K562 (cell line): ENCODE measurements around the gene NR1D1. TPM values are rescaled to one million over a fixed set of nuclear protein-coding genes. Genes with fewer than 3 reads are reported as not detected.

Experiments
- ARID1B ChIP-seq: fragments of 450-650 bp; IDR thresholded peaks from 2 replicates; pipeline ENCODE4 v1.6.1; 2016; ENCODE audit warnings: antibody characterized with exemption, mild to moderate bottlenecking, inconsistent platforms
- CREB3 ChIP-seq: fragments of 450-650 bp; conservative IDR thresholded peaks from 2 replicates; pipeline ENCODE4 v1.6.1; 2016; ENCODE audit warnings: missing genetic modification characterization, low read depth, mild to moderate bottlenecking, missing compliant biosample characterization, moderate library complexity
- DACH1 ChIP-seq: fragments of 450-650 bp; IDR thresholded peaks from 2 replicates; pipeline ENCODE4 v1.6.1; 2018; ENCODE audit not compliant: partially characterized antibody
- FOXK1 ChIP-seq: sonication (generic); formaldehyde crosslinking; IDR thresholded peaks from 2 replicates; pipeline ENCODE4 v1.8.0; 2022; ENCODE audit warnings: missing genetic modification reagents, mild to moderate bottlenecking, borderline replicate concordance
- HSF4 ChIP-seq: fragments of 250-450 bp; sonication (Bioruptor Pico); IDR thresholded peaks from 2 replicates; pipeline ENCODE4 v2.1.2; 2022; ENCODE audit warnings: mild to moderate bottlenecking, moderate library complexity, borderline replicate concordance
- KLF10 ChIP-seq: fragments of 250-450 bp; sonication (Bioruptor Pico); IDR thresholded peaks from 2 replicates; pipeline ENCODE4 v1.6.1; 2021; ENCODE audit warnings: matching md5 sums
- KLF6 ChIP-seq: fragments of 250-450 bp; sonication (Bioruptor Pico); IDR thresholded peaks from 2 replicates; pipeline ENCODE4 v1.4.0; 2020; ENCODE audit warnings: mild to moderate bottlenecking, moderate library complexity, borderline replicate concordance
- MBD1 ChIP-seq: fragments of 250-450 bp; sonication (Bioruptor Pico); IDR thresholded peaks from 2 replicates; pipeline ENCODE4 v1.8.0; 2022; ENCODE audit warnings: inconsistent platforms
- MCM3 ChIP-seq: fragments of 450-650 bp; IDR thresholded peaks from 2 replicates; pipeline ENCODE4 v1.6.1; 2016
- MYC ChIP-seq, 2 experiments: fragments of 250-450 bp in 1 of 2; sonication (Bioruptor Pico) in 1 of 2; IDR thresholded peaks; 2 replicates each; pipeline versions ENCODE4 v1.5.1 to v1.6.1; 2012 to 2021; ENCODE audit warnings: low read depth in 2 of 2, borderline replicate concordance in 1 of 2, improper control_type of control experiment in 1 of 2, low read length in 1 of 2, mild to moderate bottlenecking in 1 of 2, moderate library complexity in 1 of 2
- RBM39 ChIP-seq: fragments of 200-400 bp; formaldehyde crosslinking; optimal IDR thresholded peaks from 2 replicates; pipeline ENCODE3; 2018; ENCODE audit warnings: low read depth, low read length
- STAT6 ChIP-seq: sonication (generic); formaldehyde crosslinking; IDR thresholded peaks from 2 replicates; pipeline ENCODE4 v1.8.1; 2023; ENCODE audit warnings: mild to moderate bottlenecking, missing genetic modification reagents
- TCFL5 ChIP-seq: fragments of 250-450 bp; sonication (Bioruptor Pico); conservative IDR thresholded peaks from 2 replicates; pipeline ENCODE4 v1.6.1; 2021; ENCODE audit warnings: mild to moderate bottlenecking, moderate library complexity, matching md5 sums
- THAP12 ChIP-seq: fragments of 250-450 bp; sonication (Bioruptor Pico); IDR thresholded peaks from 2 replicates; pipeline ENCODE4 v1.9.0; 2021; ENCODE audit warnings: mild to moderate bottlenecking, inconsistent platforms
- ZFP36 ChIP-seq: fragments of 150-350 bp; IDR thresholded peaks from 2 replicates; pipeline ENCODE4 v1.6.1; 2018; ENCODE audit warnings: low read length, low read depth; ENCODE audit not compliant: partially characterized antibody
- ZNF12 ChIP-seq: sonication (generic); formaldehyde crosslinking; IDR thresholded peaks from 2 replicates; pipeline ENCODE4 v1.4.0; 2020; ENCODE audit warnings: mild to moderate bottlenecking, missing genetic modification reagents
- ZNF561 ChIP-seq: fragments of 450-650 bp; formaldehyde crosslinking; conservative IDR thresholded peaks from 2 replicates; pipeline ENCODE4 v1.4.0; 2020; ENCODE audit warnings: mild to moderate bottlenecking, moderate library complexity
- ZNF583 ChIP-seq: fragments of 250-450 bp; sonication (Bioruptor Pico); IDR thresholded peaks from 2 replicates; pipeline ENCODE4 v1.4.0; 2020
- polyA plus RNA-seq, 8 experiments: library from polyadenylated mRNA; depleted of rRNA in 4 of 8; stranded (reverse) in 5 of 8; unstranded in 3 of 8; fragments of >200 nt; fragmentation: Nextera tagmentation in 2 of 8; fragmentation: Illumina TruSeq in 1 of 8; extraction: Ambion mirVana in 2 of 8; extraction: Trizol in 1 of 8; gene quantifications; 2 replicates each; pipeline versions ENCODE4 v1.2.1 to v1.2.3, GENCODE V29; 2011 to 2014; ENCODE audit warnings: inconsistent platforms in 1 of 8, missing spikeins in 1 of 8
- total RNA-seq, 7 experiments: library from RNA; depleted of rRNA in 6 of 7; stranded (reverse); fragments of >200 nt in 6 of 7; fragmentation: Illumina TruSeq in 2 of 7; extraction: Trizol in 2 of 7; gene quantifications; 2 replicates each; pipeline versions ENCODE4 v1.2.1 to v1.2.3, GENCODE V29; 2011 to 2021; ENCODE audit warnings: low replicate concordance in 1 of 7

Gene NR1D1
- total and polyA plus RNA-seq, 9 of the 15 experiments (the other 6 are each of a cell fraction or from before 2014, with no cell fraction given): 0.25 to 7.7 (median 0.65) TPM

DNA sequence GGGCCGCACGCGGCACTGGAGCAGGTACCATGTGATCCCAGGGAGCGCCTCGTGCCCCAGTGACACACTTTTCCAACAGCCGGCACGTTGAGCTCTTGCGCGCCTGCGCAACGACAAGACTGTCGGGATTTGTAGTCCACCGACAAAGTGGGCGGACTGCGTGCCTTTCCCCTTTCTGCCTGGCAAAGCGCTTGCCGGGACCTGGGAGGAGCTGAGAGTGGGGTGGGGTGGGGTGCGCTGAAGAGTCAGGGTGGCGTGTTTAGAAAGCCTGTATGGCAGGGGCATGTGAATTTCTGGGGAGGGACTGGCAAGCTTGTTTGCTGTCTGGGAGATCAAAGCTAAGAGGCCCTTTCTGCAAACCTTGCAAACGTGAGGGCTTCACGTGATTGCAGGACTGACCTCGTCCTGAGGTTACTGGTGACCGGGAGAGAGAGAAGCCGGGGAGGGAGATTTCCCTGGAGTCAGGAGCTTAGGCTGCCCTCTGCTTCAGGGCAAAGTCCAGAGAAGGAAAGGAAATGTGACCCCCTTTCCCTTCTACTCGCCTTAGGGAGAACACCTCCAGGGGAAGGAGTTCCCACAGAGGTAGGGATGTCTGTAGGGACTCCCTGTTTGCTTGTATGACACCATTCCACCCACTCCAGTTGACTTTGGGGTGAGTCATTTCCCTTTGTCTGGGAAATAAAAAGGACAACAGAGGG is 429 bp upstream of the NR1D1 start (continued):
- no peak; the same call in 1 of the 2 replicates for TF ChIP-seq CREB3 (tag)
- no peak for TF ChIP-seq ZFP36
- TF ChIP-seq RBM39: no peak
- TF ChIP-seq FOXK1 (CRISPR knock-in tag): no peak
- peak; percentile 99 for TF ChIP-seq MYC (IDR thresholded peaks at IDR 0.05; ENCODE audit: low read depth, low read length)
- TF ChIP-seq MYC (CRISPR knock-in tag; IDR thresholded peaks at IDR 0.05; ENCODE audit: borderline replicate concordance, low read depth): 0 out of 2 replicates have a peak, but pooled peaks have one; percentile 10
- TF ChIP-seq ZNF561 (CRISPR knock-in tag): no peak
- no peak for TF ChIP-seq MBD1 (CRISPR knock-in tag)
- TF ChIP-seq KLF6 (CRISPR knock-in tag): peak; percentile 4; the same call in 1 of the 2 replicates
- no peak for TF ChIP-seq DACH1
- no peak for TF ChIP-seq MCM3
- no peak for TF ChIP-seq THAP12
- TF ChIP-seq ARID1B: peak; percentile 59
- no peak for TF ChIP-seq HSF4
- TF ChIP-seq ZNF12 (CRISPR knock-in tag): no peak
- no peak for TF ChIP-seq STAT6 (CRISPR knock-in tag)
- TF ChIP-seq KLF10: no peak
- TF ChIP-seq TCFL5 (CRISPR knock-in tag): no peak
- no peak for TF ChIP-seq ZNF583 (CRISPR knock-in tag)
